Measurements from ENCODE around the gene DCUN1D3. TPM values are rescaled to one million over a fixed set of nuclear protein-coding genes. Genes with fewer than 3 reads are reported as not detected.
A peak's percentile ranks its signal among the peaks of the same experiment; 100 is the strongest.

Gene DCUN1D3
- total RNA-seq, 1 donor from 2014 or later, result 30.7 TPM

DNA sequence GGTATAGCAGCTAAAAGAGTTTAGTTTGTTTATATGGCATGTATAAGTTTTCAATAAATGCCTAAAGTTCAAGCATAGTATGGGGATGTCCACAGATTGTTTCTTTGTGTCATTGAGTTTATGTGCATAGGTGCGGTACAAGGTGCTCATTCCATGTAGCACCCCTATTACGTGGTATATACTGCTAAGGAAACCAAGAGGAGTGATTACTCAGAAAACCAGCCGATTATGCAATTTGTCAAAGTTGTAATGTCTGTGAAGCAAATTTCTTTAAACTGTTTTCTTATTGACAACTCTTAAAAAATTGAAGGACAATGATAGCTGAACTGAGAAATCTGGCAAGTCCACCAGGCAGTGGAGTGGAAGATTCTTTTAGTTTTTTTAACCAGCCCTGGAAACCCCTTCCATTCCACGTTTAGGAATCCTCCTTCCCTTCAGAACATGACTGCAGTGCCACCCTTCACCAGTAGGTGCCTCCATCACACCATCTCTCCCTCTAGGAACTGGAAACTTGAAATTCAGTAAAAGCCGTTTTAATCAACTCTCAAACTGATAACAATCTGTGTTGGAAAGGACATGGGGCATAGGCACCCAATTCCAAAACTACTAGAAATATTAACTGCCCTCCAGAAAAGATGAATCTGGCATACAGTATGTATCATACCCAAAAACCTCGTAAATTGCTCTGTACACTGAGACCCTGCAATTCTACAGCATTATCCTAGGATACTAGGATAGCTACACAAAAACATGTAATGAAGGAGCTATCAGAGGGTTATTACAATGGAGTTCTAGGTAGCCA, 50.4 kb downstream of the DCUN1D3 start:
- DNase-seq (ENCODE audit: low spot score) (peak; percentile 88), ATAC-seq (peak; percentile 62)
- intact Hi-C loops (cut with DNase I), result loop anchor here (5.0 to 10.0 kb wide), 2 partner anchors 135 to 238 kb away; no protein-coding TSS in a partner anchor

DNA sequence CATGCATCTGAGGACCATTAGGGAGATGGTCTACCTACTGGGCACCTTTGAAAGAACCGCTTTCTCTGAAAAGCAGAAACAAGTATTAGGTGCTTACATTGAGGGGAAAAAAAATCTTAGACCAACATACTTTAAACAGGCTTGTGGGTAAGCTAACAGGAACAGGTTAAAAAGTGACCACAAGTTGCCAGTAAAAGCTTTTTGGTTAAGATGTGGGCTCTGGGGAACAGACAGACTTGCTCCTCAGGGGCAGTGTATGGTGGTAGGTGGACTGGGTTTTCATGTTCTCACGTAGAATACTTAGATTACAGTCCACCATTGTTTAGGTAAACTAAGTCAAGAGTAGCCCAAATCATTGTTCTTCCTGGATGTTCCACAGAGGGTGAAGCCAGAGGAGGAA, 52.6 kb downstream of the DCUN1D3 start:
- DNase-seq (ENCODE audit: low spot score) (no peak), ATAC-seq (no peak)
- intact Hi-C loops (cut with DNase I), result loop anchor here (5.0 kb wide), 1 partner anchor 240 kb away; no protein-coding TSS in a partner anchor

DNA sequence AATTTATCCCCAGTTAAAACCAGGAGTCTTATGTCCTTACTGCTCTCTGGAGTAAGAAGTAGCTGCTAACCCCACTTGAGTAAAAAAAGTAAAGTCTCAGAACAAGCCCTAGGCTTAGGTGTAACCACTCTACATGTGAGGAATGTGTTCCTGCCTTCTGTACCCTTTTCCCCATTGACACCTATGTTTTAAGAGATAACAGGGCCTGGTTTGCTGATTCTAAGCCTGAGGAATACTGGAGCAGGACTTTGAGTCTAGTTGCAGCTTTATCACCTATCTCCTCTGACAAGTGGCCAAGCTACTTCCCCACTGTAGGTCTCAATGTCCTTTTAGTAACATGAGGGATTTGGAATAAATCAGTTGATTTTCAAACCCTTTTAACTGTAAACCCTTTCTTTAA, 53.6 kb downstream of the DCUN1D3 start:
- ATAC-seq, result no peak
- DNase-seq (ENCODE audit: low spot score), result no peak
- intact Hi-C loops (cut with DNase I), result loop anchor here (5.0 kb wide), 1 partner anchor 241 kb away; no protein-coding TSS in a partner anchor

DNA sequence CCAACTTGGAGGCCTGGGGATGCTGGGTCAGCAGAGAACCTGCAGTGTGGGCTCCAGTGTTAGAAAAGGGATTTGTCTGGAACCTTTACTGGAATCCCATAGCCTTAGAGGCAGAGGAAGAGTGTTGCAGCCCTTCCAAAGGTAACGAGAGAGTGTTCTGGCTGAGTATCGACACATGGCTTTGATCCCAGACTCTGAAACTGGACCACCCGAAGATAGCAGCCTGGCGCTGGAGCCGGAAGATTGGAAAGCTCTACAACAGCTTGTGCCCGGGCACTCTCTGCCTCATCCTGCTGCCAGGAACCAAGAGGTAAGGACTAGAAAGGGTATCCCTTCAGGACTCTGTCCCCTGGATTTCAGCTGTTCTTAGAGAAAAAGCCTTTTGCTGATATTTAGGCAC, 54.1 kb downstream of the DCUN1D3 start:
- no peak for DNase-seq (ENCODE audit: low spot score)
- intact Hi-C loops (cut with DNase I), result loop anchor here (5.0 kb wide), 1 partner anchor 241 kb away; no protein-coding TSS in a partner anchor
- no peak for ATAC-seq

DNA sequence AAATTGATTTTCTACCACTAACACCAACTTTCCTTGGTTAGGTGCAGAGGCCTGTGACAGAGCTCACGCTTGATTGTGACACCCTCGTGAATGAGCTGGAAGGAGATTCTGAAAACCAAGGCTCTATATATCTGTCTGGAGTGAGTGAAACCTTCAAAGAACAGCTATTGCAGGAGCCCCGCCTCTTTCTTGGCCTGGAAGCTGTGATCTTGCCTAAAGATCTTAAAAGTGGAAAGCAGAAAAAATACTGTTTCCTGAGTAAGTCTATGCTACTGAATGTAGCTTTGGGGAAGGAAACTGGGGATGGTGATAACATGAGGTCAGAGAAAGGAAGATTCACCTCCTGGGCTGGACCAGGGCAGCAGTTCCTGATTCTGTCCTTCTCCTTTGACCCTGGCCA, 55.6 kb downstream of the DCUN1D3 start:
- ATAC-seq, result peak; percentile 42
- intact Hi-C loops (cut with DNase I), result no loop called here

DNA sequence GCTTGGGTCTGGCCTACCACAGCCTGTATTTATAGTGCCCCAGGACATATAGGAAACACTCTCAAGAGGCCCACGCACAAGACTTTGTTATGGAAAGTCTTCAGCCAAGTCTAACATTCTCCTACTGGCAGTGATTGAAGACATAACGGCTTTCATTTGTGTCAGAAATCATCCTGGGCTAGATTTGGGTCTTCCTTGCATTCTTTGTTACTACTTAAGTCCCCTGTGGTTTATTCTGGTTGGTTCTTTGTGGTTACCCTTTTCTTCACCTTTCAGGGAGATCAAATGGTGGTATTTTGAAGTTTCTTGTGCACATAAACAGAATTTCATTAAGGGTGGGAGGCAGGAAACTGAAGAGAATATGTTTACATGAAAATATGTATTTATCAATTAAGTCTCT, 56.1 kb downstream of the DCUN1D3 start:
- intact Hi-C loops (cut with DNase I), result no loop called here

More for the DNA sequence above, 55.6 kb downstream of the DCUN1D3 start:
- DNase-seq (ENCODE audit: low spot score), result no peak

DNA sequence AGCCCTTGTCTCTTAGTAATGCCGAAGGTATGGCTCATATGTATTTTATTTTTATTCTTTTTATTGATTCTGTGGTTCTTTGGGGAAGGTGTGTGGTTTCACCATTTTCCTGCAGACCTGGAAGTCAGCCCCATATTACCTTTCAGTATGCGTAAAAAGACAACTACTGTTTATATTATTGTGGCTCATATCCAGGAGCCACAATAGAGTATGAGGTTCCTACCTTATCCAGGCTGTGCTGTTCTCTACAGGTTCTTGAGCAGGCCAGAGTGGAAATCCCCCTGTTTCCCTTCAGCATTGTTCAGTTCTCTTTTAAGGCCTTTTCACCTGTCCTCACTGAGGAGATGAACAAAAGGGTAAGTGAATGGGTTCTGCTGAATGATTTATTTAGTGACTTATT, 60.7 kb downstream of the DCUN1D3 start:
- intact Hi-C loops (cut with DNase I), result loop anchor here (5.0 kb wide), 1 partner anchor 108 kb away; no protein-coding TSS in a partner anchor
- ATAC-seq (no peak), DNase-seq (ENCODE audit: low spot score) (no peak)

More for the DNA sequence above, 56.1 kb downstream of the DCUN1D3 start:
- no peak for ATAC-seq
- no peak for DNase-seq (ENCODE audit: low spot score)

DNA sequence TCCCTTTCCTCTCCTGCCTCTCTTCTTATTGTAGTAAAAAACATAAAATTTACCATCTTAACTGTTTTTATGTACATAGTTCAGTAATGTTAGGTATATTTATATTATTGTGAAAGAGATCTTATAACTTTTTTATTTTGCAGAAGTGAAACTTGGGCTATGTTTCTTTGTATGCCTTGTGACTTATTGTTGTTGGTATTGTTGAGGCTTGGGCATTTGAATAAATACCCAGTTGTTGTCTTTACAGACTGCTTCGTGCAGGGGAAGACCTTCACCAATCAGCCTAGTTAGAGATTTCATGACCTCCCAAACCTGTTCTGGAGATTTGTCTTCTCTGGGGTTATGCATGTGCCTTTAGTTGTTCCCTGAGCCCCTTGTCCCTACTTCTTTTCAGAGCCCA, 61.9 kb downstream of the DCUN1D3 start:
- intact Hi-C loops (cut with DNase I), result loop anchor here (5.0 kb wide), 1 partner anchor 109 kb away; no protein-coding TSS in a partner anchor
- ATAC-seq, result no peak

DNA sequence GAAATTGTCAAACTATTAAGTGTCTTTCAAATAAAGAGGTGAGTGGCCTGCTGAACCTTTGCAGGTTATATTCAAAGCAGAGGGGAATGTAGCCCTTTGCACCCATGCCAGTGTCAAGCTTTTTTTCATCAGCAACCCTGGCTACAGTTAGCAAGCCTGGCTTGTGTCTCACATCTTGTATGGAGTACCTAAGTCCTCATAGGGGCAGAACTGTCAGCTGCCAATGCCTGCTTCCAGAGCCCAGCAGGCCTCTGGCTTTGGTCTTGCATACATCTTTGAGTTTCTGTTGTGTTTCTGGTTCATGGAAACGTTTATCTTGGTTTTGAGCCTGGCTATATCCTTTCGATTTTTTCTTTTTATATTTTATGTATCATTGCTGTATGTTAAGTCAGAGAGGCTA, 67.1 kb downstream of the DCUN1D3 start:
- ATAC-seq (no peak), DNase-seq (ENCODE audit: low spot score) (no peak)
- intact Hi-C loops (cut with DNase I), result no loop called here

More for the DNA sequence above, 61.9 kb downstream of the DCUN1D3 start:
- DNase-seq (ENCODE audit: low spot score), result no peak

DNA sequence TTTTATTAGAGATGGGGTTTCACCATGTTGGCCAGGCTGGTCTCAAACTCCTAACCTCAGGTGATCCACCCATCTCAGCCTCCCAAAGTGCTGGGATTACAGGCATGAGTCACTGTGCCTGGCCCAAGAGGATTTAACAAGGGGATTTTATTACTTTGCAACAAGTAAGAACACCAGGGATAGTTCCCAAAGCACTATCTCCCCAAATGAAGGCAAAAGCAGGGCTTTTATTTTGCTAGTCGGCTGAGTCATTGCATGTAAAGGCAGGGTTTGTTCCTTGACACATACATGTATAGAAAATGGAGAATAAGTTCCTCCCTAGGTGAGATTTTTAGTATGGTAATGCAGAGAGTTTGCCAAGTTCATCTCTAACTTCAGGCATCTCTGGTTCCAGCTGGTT, 69.8 kb downstream of the DCUN1D3 start:
- intact Hi-C loops (cut with DNase I), result no loop called here

DNA sequence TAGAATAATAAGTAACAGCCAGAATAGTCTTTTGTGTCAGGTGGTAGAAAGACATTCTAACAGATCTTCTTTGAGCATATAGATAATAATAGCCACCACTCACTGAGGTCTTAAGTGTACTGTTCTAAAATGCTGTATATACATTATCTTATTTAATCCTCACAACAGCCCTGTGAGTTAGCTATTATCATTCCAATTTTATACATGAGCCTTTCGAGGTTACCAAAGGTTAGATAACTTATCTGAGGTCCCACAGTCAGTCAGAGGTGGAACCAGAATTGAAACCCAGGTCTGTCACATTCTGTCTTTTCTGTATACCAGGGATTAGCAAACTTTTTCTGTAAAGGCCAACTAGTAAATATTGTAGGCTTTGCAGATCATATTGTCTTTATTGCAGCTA, 70.6 kb downstream of the DCUN1D3 start:
- intact Hi-C loops (cut with DNase I), result no loop called here
- ATAC-seq (no peak), DNase-seq (ENCODE audit: low spot score) (no peak)

More for the DNA sequence above, 69.8 kb downstream of the DCUN1D3 start:
- ATAC-seq (no peak), DNase-seq (ENCODE audit: low spot score) (no peak)

DNA sequence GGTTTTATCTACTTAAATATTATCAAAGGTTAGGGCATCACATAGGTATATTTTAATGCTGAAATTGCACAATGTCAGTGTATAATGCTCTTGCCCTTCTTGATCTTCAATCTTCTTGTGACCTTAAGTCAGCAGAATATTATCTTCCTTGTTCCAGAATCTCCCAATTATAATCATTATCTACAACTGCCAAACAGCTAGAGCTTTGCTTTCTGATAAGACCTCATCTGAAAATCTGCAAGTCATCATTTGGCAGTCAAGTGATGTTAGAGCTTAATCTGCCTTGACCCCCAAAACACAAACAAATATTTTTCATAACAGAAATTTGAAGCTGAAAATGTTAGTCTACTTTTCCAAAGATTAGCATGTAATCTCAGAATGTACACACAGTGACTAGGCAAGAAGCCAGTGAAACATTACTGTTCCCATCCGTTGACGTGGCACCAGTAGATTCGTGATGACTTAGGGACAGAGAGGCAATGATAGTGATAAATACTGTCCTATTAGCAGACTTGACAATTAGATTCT, 74.1 kb downstream of the DCUN1D3 start:
- DNase-seq (ENCODE audit: low spot score) (no peak), ATAC-seq (no peak)
- intact Hi-C loops (cut with DNase I), result no loop called here

DNA sequence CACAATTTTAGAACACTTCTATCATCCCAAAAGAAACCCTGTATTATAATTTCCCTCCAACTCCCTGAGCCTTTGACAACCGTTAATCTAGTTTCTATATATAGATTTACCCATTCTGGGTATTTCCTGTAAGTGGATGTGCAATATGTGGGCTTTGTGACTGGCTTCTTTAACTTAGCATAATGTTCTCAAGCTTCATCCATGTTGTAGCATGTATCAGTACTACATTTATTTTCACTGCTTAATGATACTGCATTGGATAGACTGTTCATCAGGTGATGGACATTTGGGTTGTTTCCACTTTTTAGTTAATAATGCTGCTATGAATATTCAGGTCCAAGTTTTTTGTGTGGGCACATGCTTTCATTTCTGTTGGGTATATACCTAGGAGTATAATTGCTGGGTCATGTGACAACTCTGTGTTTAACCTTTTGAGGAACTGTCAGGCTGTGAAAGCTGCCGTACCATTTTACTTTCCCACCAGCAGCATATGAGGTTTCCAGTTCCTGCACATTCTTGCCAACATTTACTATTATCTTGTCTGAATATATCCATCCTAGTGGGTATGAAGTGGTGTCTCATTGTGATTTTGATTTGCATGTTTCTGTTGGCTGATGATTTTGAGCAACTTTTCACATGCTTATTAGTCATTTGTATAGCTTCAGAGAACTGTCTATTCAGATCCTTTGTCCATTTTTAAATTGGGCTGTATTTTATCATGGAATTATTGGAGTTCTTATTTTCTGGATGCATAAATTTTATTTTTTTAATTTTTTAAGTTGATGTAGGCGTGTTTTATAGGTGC, 77.4 kb downstream of the DCUN1D3 start:
- ATAC-seq (no peak), DNase-seq (ENCODE audit: low spot score) (no peak)
- intact Hi-C loops (cut with DNase I), result no loop called here

DNA sequence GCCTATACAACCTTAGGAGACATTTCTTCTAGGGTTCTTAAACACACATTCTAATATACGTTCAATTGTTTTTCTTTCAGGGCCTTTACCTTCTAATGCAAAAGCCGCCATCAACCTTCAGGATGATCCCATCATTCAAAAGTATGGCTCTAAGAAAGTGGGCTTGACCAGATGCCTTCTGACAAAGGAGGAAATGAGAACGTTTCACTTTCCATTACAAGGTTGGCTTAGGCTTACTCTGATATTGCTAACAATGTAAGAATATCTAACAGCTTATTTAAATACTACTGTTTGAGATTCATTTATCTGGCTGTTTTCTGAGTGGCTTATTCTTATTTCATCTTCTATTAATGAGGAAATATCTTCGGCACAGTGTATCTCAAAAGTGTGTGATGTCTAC, 78.5 kb downstream of the DCUN1D3 start:
- intact Hi-C loops (cut with DNase I), result no loop called here
- DNase-seq (ENCODE audit: low spot score), result no peak
- no peak for ATAC-seq

DNA sequence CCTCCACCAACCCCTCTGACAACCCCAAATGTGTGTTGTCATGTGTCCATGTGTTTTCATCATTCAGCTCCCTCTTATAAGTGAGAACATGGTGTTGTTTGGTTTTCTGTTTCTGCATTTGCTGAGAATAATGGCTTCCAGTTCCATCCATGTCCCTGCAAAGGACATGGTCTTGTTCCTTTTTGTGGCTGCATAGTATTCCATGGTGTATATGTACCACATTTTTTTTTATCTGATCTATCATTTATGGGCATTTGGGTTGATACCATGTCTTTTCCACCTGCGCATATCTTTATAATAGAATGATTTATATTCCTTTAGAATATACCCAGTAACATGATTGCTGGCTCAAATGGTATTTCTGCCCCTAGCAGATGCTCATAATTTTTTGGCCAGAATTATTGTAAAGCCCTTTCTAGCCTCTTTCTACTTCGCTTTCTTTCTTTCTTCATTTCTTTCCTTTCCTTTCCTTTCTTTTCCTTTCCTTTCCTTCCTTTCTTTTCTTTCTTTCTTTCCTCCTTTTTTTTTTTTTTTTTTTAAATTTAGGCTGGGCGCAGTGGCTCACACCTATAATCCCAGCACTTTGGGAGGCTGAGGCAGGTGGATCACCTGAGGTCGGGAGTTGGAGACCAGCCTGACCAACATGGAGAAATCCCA, 81.1 kb downstream of the DCUN1D3 start:
- intact Hi-C loops (cut with DNase I), result no loop called here
- no peak for ATAC-seq
- no peak for DNase-seq (ENCODE audit: low spot score)

DNA sequence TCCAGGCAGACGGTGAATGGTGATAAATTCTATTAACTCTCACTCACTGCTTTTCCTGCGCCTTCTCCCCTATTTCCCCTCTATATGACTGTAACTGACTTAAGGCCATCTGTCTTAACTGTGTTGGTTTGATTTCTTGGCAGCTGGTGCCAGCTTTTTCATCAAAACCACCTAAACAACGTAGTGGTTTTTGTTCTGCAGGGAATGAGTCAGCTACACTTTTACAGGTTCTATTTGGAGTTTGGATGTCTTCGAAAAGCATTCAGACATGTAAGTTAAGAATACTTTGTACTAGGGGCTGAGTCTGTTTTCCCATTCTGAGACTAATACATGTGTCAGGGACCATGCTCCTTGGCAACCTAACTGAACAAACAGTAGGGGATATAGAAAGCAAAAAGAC, 85.4 kb downstream of the DCUN1D3 start:
- intact Hi-C loops (cut with DNase I), result no loop called here
- ATAC-seq (no peak), DNase-seq (ENCODE audit: low spot score) (no peak)

DNA sequence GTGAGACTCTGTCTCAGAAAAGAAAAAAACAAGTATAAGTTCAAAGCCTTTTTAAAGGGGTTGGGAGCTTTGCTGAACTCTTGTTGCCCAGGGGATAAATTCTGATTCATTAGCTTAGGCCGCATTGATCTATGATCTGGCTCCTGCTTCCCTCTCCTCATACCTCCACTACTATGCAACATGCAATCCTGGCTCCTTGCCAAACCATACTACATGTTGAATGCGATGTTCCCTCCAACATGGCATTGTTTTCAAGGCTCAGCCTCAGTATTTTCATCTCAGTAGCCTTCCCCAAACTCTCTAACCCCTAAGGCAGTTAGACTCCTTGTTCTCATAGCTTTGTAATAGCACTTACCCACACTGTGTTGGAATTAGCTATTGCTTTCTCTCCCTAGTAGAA, 87.6 kb downstream of the DCUN1D3 start:
- intact Hi-C loops (cut with DNase I), result no loop called here

DNA sequence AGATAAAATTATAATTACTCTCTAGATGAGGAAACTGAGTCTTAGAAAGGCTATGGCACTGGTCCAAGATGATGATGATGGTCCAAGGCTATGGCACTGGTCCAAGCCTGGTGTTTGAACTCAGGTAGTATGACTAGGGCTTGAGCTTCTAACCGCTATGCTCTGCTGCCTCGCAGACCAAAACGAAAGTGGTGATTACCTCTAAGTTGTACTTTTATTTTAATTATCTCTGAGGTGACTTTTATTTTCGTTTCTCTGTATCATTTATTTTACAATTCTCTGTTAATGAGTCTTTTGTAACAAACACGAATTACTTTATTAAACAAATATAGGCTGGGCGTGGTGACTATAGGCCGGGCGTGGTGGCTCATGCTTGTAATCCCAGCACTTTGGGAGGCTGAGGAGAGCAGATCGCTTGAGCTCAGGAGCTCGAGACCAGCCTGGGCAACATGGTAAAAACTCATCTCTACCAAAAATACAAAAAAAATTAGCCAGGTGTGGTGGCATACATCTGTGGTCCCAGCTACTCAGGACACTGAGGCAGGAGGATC, 88.2 kb downstream of the DCUN1D3 start:
- no peak for DNase-seq (ENCODE audit: low spot score)
- no peak for ATAC-seq
- intact Hi-C loops (cut with DNase I), result no loop called here

More for the DNA sequence above, 87.6 kb downstream of the DCUN1D3 start:
- DNase-seq (ENCODE audit: low spot score) (no peak), ATAC-seq (no peak)

DNA sequence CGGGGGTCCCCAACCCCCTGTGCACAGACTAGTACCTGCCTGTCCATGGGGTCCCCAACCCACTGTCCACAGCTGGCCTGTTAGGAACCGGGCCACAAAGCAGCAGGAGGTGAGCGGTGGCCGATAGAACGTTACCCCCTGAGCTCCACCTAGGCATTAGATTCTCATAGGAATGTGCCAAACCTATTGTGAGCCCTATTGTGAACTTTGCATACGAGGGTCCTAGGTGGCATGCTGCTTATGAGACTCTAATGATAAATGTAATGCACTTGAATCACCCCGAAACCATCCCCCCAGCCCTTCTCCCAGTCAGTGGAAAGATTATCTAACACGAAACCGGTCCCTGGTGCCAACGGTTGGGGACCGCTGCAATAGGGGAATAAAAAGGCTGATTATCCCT, 92.3 kb downstream of the DCUN1D3 start:
- intact Hi-C loops (cut with DNase I), result no loop called here
- no peak for ATAC-seq
- no peak for DNase-seq (ENCODE audit: low spot score)
